HCT116 (cell line): Measurements from ENCODE around the gene MATN3. TPM values are rescaled to one million over a fixed set of nuclear protein-coding genes. Genes with fewer than 3 reads are reported as not detected.

ENCODE experiments used
- ATAC-seq: fragments of 200-7000 bp; cut with Tn5 transposase; 2 replicates; pipeline ENCODE4 v1.9.1; 2020; ENCODE audit warnings: mild to moderate bottlenecking, moderate library complexity
- BruUV-seq: library from RNA; stranded (reverse); fragments of 400-500 nt; replicated peaks from 2 replicates; lab custom pipeline; 2021; lab: Mats Ljungman, UMichigan
- CTCF ChIA-PET: fragments of 300-600 bp; sonication (Branson Sonifier 250); formaldehyde crosslinking; loops from one replicate; lab custom pipeline; 2021; ENCODE audit warnings: antibody characterized with exemption; lab: Charles Lee
- POLR2A ChIA-PET: fragments of 300-600, 350-600 bp; sonication (Branson Sonifier 250); formaldehyde crosslinking; loops from one replicate; lab custom pipeline; 2021; ENCODE audit warnings: antibody characterized with exemption; lab: Charles Lee
- RAD21 ChIA-PET, 2 experiments: fragments of 300-600 bp; sonication (Branson Sonifier 250); formaldehyde crosslinking; loops; one replicate each; lab custom pipeline; 2023; ENCODE audit warnings: low total read pairs in 2 of 2; ENCODE audit not compliant: uncharacterized antibody in 2 of 2, unreplicated experiment in 2 of 2, low non-redundant PET in 1 of 2; lab: Charles Lee
- DNase-seq: peaks from one replicate; pipeline ENCODE4 v3.0.0-alpha.2; 2010; ENCODE audit warnings: low read depth, low spot score
- H2AFZ ChIP-seq: fragments of 200-600 bp; shearing (Covaris generic), sonication (generic); 2 replicates; pipeline ENCODE4 v1.6.1; 2017; ENCODE audit warnings: low read depth, mixed run types, mixed read lengths, antibody characterized with exemption, low read length; ENCODE audit not compliant: poor library complexity, severe bottlenecking
- H3K27ac ChIP-seq: 2 replicates; pipeline ENCODE4 v1.5.1; 2012; ENCODE audit warnings: low read depth, low read length
- H3K27me3 ChIP-seq: fragments of 200-600 bp; sonication (generic); 2 replicates; pipeline ENCODE4 v1.6.1; 2016; ENCODE audit warnings: mixed run types, low read length, mixed read lengths; ENCODE audit not compliant: insufficient read depth
- H3K36me3 ChIP-seq, 2 experiments: fragments of 200-500 bp in 1 of 2; fragments of 200-600 bp in 1 of 2; sonication (Bioruptor generic) in 1 of 2; sonication (generic) in 1 of 2; 2 replicates each; pipeline versions ENCODE4 v1.5.1 to v1.6.1; 2014 to 2016; ENCODE audit warnings: low read length in 2 of 2, inconsistent platforms in 1 of 2, mixed read lengths in 1 of 2, mixed run types in 1 of 2; ENCODE audit not compliant: insufficient read depth in 2 of 2, control insufficient read depth in 1 of 2
- H3K4me1 ChIP-seq, 2 experiments: fragments of 200-600 bp in 1 of 2; sonication (generic) in 1 of 2; 2 replicates each; pipeline versions ENCODE4 v1.5.1 to v1.6.1; 2012 to 2017; ENCODE audit warnings: low read length in 2 of 2, inconsistent platforms in 1 of 2, mild to moderate bottlenecking in 1 of 2, mixed read lengths in 1 of 2, mixed run types in 1 of 2, moderate library complexity in 1 of 2; ENCODE audit not compliant: insufficient read depth in 2 of 2, control insufficient read depth in 1 of 2
- H3K4me2 ChIP-seq: fragments of 200-600 bp; sonication (generic); 2 replicates; pipeline ENCODE4 v1.6.1; 2017; ENCODE audit warnings: mixed run types, low read length, mixed read lengths
- H3K4me3 ChIP-seq, 2 experiments: fragments of 200-600 bp in 1 of 2; sonication (generic) in 1 of 2; replicated peaks in 1 of 2; 2 replicates each; pipeline ENCODE4 v1.5.1; 2011 to 2016; ENCODE audit warnings: low read length in 2 of 2, control low read depth in 1 of 2, low read depth in 1 of 2, mild to moderate bottlenecking in 1 of 2, mixed read lengths in 1 of 2, mixed run types in 1 of 2
- H3K79me2 ChIP-seq: fragments of 200-600 bp; sonication (generic); 2 replicates; pipeline ENCODE4 v1.6.1; 2017; ENCODE audit warnings: mild to moderate bottlenecking, mixed run types, low read length, moderate library complexity, mixed read lengths; ENCODE audit not compliant: insufficient read depth
- H3K9ac ChIP-seq: fragments of 200-600 bp; sonication (generic); 2 replicates; pipeline ENCODE4 v1.6.1; 2016; ENCODE audit warnings: low read length, mixed read lengths
- H3K9me2 ChIP-seq: fragments of 200-600 bp; sonication (generic), shearing (Covaris generic); 2 replicates; pipeline ENCODE4 v1.6.1; 2017; ENCODE audit warnings: mixed run types, mild to moderate bottlenecking, moderate library complexity; ENCODE audit not compliant: insufficient read depth
- H3K9me3 ChIP-seq, 2 experiments: fragments of 200-500 bp in 1 of 2; fragments of 200-600 bp in 1 of 2; sonication (Bioruptor generic) in 1 of 2; sonication (generic) in 1 of 2; 2 replicates each; pipeline ENCODE4 v1.6.1; 2014 to 2017; ENCODE audit warnings: low read length in 2 of 2, mixed read lengths in 2 of 2, inconsistent platforms in 1 of 2, low read depth in 1 of 2, mild to moderate bottlenecking in 1 of 2, mixed run types in 1 of 2, moderate library complexity in 1 of 2; ENCODE audit not compliant: control insufficient read depth in 1 of 2, insufficient read depth in 1 of 2
- H4K20me1 ChIP-seq: fragments of 200-600 bp; sonication (generic), shearing (Covaris generic); 2 replicates; pipeline ENCODE4 v1.6.1; 2017; ENCODE audit warnings: mixed run types, mild to moderate bottlenecking, moderate library complexity; ENCODE audit not compliant: insufficient read depth
- CBX3 ChIP-seq: IDR thresholded peaks from 2 replicates; pipeline ENCODE4 v1.6.1; 2012; ENCODE audit warnings: low read depth
- CEBPB ChIP-seq: IDR thresholded peaks from 2 replicates; pipeline ENCODE4 v1.6.1; 2012; ENCODE audit warnings: low read depth
- EGR1 ChIP-seq: IDR thresholded peaks from 2 replicates; pipeline ENCODE4 v1.6.1; 2012; ENCODE audit warnings: low read depth
- ELF1 ChIP-seq: IDR thresholded peaks from 2 replicates; pipeline ENCODE4 v1.6.1; 2012; ENCODE audit warnings: low read depth, borderline replicate concordance
- EZH2phosphoT487 ChIP-seq: fragments of 200-600 bp; IDR thresholded peaks from 2 replicates; pipeline ENCODE4 v1.6.1; 2018; ENCODE audit warnings: antibody characterized with exemption, borderline replicate concordance
- FOSL1 ChIP-seq: IDR thresholded peaks from 2 replicates; pipeline ENCODE4 v1.6.1; 2012; ENCODE audit warnings: low read depth
- JUND ChIP-seq: IDR thresholded peaks from 2 replicates; pipeline ENCODE4 v1.6.1; 2012
- POLR2AphosphoS5 ChIP-seq: IDR thresholded peaks from 2 replicates; pipeline ENCODE4 v1.6.1; 2011; ENCODE audit warnings: mild to moderate bottlenecking, low read depth, low read length, moderate library complexity
- RAD21 ChIP-seq: IDR thresholded peaks from 2 replicates; pipeline ENCODE4 v1.6.1; 2012; ENCODE audit warnings: low read depth, mild to moderate bottlenecking
- SIN3A ChIP-seq: IDR thresholded peaks from 2 replicates; pipeline ENCODE4 v1.6.1; 2012; ENCODE audit warnings: low read depth
- TCF7L2 ChIP-seq: IDR thresholded peaks from 2 replicates; pipeline ENCODE4 v1.7.0; 2011; ENCODE audit warnings: borderline replicate concordance, inconsistent platforms; ENCODE audit not compliant: insufficient read depth, insufficient read length; ENCODE audit errors: extremely low read depth
- YY1 ChIP-seq: IDR thresholded peaks from 2 replicates; pipeline ENCODE4 v1.6.1; 2011; ENCODE audit warnings: low read length, low read depth, moderate library complexity, mild to moderate bottlenecking; ENCODE audit not compliant: insufficient replicate concordance; ENCODE audit errors: extremely low read depth
- ZFX ChIP-seq: fragments of 450-650 bp; IDR thresholded peaks from 2 replicates; pipeline ENCODE4 v1.6.1; 2017
- ZNF274 ChIP-seq: fragments of 200-500 bp; sonication (Bioruptor generic); IDR thresholded peaks from 2 replicates; pipeline ENCODE4 v1.6.1; 2014; ENCODE audit warnings: mild to moderate bottlenecking, low read depth, low read length, inconsistent platforms
- intact Hi-C: fragments of 100-400 bp; cut with micrococcal nuclease; formaldehyde crosslinking; loops from 2 replicates; pipeline ENCODE4 v1.10.0; 2022
- total RNA-seq: library from RNA; stranded (reverse); gene quantifications from one replicate; pipeline ENCODE4 v1.2.1, GENCODE V29; 2021; ENCODE audit not compliant: unreplicated experiment
- TF ChIP-seq, protein P1 (sequence below): IDR thresholded peaks from 2 replicates; pipeline ENCODE4 v1.6.1; 2012; ENCODE audit warnings: low read depth
- TF ChIP-seq, protein P2 (sequence below): IDR thresholded peaks from 2 replicates; pipeline ENCODE4 v1.6.1; 2012
- TF ChIP-seq, protein P3 (sequence below): IDR thresholded peaks from 2 replicates; pipeline ENCODE4 v1.6.1; 2011; ENCODE audit warnings: mild to moderate bottlenecking, low read length, moderate library complexity; ENCODE audit not compliant: insufficient replicate concordance; ENCODE audit errors: extremely low read depth
- TF ChIP-seq, protein P4 (sequence below): IDR thresholded peaks from 2 replicates; pipeline ENCODE4 v1.6.1; 2012
- TF ChIP-seq, protein P5 (sequence below), 3 experiments: fragments of 200-600 bp in 1 of 3; sonication (generic) in 1 of 3; IDR thresholded peaks in 2 of 3; conservative IDR thresholded peaks in 1 of 3; 2 replicates each; pipeline ENCODE4 v1.5.1; 2012 to 2017; ENCODE audit warnings: low read depth in 2 of 3, low read length in 2 of 3, antibody characterized with exemption in 1 of 3, borderline replicate concordance in 1 of 3, control low read depth in 1 of 3, mild to moderate bottlenecking in 1 of 3, mixed read lengths in 1 of 3, mixed run types in 1 of 3, moderate library complexity in 1 of 3; ENCODE audit not compliant: insufficient read depth in 1 of 3

The MATN3 gene
- total RNA-seq, 1 experiment from 2014 or later = not detected

DNA sequence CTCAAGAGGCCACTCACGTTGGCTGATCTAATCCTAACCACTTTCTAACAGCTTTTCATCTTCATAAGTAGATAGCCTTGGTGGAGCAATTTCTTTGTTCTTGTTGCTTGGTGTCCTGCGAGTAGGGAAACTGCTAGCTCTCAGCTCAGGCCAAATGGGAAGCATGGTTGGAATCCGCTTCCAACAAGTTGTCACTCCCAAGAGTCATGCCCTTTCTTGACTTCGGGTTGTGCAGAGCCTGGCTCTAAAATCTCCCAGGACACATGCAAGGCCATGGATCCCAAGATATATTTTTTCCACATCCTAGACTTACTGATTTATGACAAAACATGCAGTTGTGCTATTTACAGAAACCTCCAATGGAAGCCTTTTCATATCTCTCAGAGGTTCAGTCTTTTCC, 7.3 kb upstream of the MATN3 start:
- ATAC-seq = no peak

More for the DNA sequence above, 7.3 kb upstream of the MATN3 start:
- POLR2A ChIA-PET = no interaction called here
- Histone ChIP-seq H3K9me2 (no peaks in the 10 kb centered on the region), H3K27me3 (no peaks in the 10 kb centered on the region), H3K9ac (no peak overlapping the region), H3K36me3 (no peaks in the 10 kb centered on the region), H3K9me3 (no peaks in the 10 kb centered on the region), H3K4me1 (no peaks in the 10 kb centered on the region), H2AFZ (no peak overlapping the region), H3K79me2 (no peaks in the 10 kb centered on the region), H3K27ac (no peak overlapping the region), H4K20me1 (no peaks in the 10 kb centered on the region), H3K4me2 (no peak overlapping the region), H3K4me3 (no peak overlapping the region)
- DNase-seq = no peak
- no TSS peak for BruUV-seq
- RAD21 ChIA-PET = interaction anchor here in 1 of 2 experiments (0.6 kb wide), 1 partner anchor 23 kb away, joined by 4 read pairs; no protein-coding TSS in a partner anchor
- no peak for TF ChIP-seq YY1
- TF ChIP-seq ZFX = no peak
- TF ChIP-seq, protein P1, sequence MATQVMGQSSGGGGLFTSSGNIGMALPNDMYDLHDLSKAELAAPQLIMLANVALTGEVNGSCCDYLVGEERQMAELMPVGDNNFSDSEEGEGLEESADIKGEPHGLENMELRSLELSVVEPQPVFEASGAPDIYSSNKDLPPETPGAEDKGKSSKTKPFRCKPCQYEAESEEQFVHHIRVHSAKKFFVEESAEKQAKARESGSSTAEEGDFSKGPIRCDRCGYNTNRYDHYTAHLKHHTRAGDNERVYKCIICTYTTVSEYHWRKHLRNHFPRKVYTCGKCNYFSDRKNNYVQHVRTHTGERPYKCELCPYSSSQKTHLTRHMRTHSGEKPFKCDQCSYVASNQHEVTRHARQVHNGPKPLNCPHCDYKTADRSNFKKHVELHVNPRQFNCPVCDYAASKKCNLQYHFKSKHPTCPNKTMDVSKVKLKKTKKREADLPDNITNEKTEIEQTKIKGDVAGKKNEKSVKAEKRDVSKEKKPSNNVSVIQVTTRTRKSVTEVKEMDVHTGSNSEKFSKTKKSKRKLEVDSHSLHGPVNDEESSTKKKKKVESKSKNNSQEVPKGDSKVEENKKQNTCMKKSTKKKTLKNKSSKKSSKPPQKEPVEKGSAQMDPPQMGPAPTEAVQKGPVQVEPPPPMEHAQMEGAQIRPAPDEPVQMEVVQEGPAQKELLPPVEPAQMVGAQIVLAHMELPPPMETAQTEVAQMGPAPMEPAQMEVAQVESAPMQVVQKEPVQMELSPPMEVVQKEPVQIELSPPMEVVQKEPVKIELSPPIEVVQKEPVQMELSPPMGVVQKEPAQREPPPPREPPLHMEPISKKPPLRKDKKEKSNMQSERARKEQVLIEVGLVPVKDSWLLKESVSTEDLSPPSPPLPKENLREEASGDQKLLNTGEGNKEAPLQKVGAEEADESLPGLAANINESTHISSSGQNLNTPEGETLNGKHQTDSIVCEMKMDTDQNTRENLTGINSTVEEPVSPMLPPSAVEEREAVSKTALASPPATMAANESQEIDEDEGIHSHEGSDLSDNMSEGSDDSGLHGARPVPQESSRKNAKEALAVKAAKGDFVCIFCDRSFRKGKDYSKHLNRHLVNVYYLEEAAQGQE = no peak
- no peak for TF ChIP-seq POLR2AphosphoS5
- no peak for TF ChIP-seq EZH2phosphoT487
- no peak for TF ChIP-seq CEBPB
- no peak for TF ChIP-seq ZNF274
- no peak for TF ChIP-seq SIN3A
- no peak for TF ChIP-seq EGR1
- no peak for TF ChIP-seq TCF7L2
- TF ChIP-seq, protein P2, sequence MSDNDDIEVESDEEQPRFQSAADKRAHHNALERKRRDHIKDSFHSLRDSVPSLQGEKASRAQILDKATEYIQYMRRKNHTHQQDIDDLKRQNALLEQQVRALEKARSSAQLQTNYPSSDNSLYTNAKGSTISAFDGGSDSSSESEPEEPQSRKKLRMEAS = no peak
- TF ChIP-seq, protein P3, sequence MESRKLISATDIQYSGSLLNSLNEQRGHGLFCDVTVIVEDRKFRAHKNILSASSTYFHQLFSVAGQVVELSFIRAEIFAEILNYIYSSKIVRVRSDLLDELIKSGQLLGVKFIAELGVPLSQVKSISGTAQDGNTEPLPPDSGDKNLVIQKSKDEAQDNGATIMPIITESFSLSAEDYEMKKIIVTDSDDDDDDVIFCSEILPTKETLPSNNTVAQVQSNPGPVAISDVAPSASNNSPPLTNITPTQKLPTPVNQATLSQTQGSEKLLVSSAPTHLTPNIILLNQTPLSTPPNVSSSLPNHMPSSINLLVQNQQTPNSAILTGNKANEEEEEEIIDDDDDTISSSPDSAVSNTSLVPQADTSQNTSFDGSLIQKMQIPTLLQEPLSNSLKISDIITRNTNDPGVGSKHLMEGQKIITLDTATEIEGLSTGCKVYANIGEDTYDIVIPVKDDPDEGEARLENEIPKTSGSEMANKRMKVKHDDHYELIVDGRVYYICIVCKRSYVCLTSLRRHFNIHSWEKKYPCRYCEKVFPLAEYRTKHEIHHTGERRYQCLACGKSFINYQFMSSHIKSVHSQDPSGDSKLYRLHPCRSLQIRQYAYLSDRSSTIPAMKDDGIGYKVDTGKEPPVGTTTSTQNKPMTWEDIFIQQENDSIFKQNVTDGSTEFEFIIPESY = no peak
- TF ChIP-seq FOSL1 = no peak
- no peak for TF ChIP-seq RAD21
- TF ChIP-seq, protein P4, sequence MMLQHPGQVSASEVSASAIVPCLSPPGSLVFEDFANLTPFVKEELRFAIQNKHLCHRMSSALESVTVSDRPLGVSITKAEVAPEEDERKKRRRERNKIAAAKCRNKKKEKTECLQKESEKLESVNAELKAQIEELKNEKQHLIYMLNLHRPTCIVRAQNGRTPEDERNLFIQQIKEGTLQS = no peak
- TF ChIP-seq, protein P5, sequence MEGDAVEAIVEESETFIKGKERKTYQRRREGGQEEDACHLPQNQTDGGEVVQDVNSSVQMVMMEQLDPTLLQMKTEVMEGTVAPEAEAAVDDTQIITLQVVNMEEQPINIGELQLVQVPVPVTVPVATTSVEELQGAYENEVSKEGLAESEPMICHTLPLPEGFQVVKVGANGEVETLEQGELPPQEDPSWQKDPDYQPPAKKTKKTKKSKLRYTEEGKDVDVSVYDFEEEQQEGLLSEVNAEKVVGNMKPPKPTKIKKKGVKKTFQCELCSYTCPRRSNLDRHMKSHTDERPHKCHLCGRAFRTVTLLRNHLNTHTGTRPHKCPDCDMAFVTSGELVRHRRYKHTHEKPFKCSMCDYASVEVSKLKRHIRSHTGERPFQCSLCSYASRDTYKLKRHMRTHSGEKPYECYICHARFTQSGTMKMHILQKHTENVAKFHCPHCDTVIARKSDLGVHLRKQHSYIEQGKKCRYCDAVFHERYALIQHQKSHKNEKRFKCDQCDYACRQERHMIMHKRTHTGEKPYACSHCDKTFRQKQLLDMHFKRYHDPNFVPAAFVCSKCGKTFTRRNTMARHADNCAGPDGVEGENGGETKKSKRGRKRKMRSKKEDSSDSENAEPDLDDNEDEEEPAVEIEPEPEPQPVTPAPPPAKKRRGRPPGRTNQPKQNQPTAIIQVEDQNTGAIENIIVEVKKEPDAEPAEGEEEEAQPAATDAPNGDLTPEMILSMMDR (IDR thresholded peaks at IDR 0.05 in 2 of 3, conservative IDR thresholded peaks at IDR 0.05 in 1 of 3; ENCODE audit: borderline replicate concordance in 1 of 3, insufficient read depth in 1 of 3, low read depth in 2 of 3, low read length in 2 of 3) = no peak
- TF ChIP-seq ELF1 = no peak
- TF ChIP-seq JUND = no peak
- TF ChIP-seq CBX3 = no peak
- intact Hi-C loops = no loop called here
- CTCF ChIA-PET = no interaction called here
